GM18909 (cell line): ENCODE measurements around the gene TTC6.

ENCODE experiments used
- ATAC-seq: cut with Tn5 transposase; IDR thresholded peaks from one replicate; pipeline ENCODE4 v1.9.1; 2021; ENCODE audit warnings: mild to moderate bottlenecking; ENCODE audit not compliant: unreplicated experiment, poor library complexity

Gene TTC6

DNA sequence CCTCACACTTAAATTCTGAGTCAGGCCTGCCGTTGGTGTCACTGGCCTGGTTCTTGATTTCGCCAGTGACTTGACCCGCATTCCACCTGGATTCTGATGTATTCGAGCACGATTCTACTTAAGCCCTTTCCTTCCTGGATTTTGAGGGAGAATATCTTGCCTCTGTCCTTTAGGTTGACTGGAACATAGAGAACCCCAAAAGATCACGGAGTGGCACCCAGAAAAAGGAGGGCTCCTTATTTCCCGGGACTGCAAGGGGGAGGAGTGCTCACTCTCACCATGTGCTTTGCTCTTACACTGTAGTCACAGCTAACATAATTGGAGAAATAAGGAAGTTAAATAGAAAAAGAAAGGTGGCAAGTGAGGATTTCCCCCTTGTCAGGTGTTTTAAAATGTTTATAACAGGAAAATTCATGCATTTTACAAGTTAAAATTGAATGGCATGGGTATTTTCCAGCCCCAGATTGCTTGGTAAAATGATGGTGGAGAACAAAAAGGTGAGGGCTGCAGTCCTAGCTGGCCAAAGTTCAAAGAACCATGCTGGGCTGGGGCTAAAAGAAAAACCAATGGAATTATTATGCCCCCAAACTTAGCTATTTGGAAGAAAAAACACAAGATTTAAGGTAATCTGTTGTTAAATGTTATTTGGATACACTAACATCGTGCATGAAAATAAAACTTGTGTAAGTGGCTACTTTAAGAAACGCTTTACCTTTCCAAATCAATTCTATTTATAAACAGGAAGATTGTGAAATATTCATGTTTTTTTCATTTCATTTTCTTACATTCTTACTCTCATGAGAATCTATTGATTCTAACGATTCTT is 9.2 kb upstream of the TTC6 start:
- no peak for ATAC-seq

GRCh38 chr14:37586797-37587130 is 8.7 kb upstream of the TTC6 start:
- ATAC-seq, result no peak

- ATAC-seq, result no peak
Observed at GRCh38 chr14:37587131-37587803, 8.2 kb upstream of the TTC6 start.

- ATAC-seq, result no peak
Observed at GRCh38 chr14:37587881-37588666, 7.4 kb upstream of the TTC6 start.

DNA sequence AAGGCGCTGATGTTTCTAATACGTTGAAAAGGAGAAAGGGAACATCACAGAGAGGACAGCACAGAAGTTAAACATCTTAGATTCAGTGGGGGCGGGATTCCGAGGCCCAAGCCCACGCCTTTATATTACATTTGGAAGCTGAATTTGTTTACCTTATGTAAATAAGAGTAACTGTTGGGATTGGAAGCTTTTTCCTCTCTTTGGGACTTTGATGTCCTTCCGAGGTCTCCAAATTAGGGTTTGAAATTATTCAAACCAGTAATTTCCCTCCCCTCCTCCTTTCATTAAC is 6.8 kb upstream of the TTC6 start:
- ATAC-seq, result no peak

GRCh38 chr14:37588956-37589714 is 6.3 kb upstream of the TTC6 start:
- no peak for ATAC-seq

DNA sequence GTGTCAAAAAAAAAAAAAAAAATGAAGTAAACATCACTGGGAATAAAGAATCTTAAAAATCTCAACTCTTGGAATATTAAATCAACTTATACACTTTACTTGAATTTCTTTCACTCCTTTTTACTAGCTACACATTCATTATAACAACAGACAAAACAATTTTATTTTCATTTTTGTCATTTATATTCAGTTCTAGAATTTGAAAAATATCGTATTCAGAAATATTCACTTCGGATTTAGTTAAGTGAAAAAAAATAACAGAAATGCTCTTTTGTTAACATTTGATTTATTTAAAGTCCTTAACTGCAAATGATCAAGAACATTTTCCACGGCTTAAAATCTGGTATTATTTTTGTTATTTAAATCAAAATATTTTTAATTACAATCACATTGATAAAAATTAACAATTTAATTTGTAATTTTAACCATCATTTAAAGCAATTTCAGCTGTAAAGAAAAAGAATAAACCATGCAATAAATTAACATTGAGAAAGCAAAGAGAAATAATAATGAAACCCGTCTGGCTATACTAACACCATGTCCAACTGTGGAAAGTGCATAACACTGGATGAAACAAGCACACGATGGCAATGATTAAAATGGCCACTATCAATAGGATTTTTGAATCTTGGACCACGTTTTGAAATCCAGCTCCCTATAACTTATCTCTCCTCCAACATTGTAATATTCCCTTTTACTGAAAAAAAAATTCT is 5.6 kb upstream of the TTC6 start:
- ATAC-seq, result no peak

GRCh38 chr14:37590428-37591139 is 4.8 kb upstream of the TTC6 start:
- ATAC-seq, result no peak

- no peak for ATAC-seq
Observed at GRCh38 chr14:37591311-37591940, 4.0 kb upstream of the TTC6 start.

- ATAC-seq, result no peak
Observed at GRCh38 chr14:37591941-37592481, 3.4 kb upstream of the TTC6 start.

GRCh38 chr14:37592482-37593408 is 2.7 kb upstream of the TTC6 start:
- ATAC-seq, result no peak

DNA sequence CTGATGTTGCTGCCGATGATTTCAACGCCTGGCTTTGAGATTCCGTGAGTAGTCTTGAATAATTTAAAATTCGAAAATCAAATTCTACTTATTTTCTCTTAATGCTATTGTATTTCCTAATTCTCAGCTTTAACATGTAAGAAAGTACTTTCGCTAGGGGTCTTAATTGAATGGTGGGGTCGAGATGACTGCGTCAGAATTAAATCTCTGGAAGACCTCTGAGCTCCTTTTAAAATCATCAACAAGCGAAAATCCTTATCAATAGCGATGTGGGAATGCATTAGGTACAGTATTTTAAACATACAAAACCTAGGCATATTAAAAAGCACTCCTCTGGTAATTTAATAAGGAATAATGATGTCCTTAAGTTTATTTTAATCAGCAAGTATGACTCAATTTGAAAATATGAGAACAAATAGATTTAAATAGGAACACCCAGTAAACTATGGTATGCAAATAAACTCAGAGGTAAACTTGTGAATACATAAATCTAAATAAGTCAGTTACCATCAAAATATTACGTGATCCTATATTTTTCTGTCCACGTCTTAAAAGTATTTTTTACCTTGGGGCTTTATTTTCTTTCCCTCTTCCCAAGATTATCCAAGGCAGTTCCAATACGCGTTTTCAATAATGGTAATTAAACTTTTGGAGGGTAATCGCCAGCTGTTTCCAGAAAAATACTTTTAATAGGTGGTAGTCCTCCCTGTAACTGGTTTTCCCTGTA is 1.8 kb upstream of the TTC6 start:
- no peak for ATAC-seq

- ATAC-seq, result no peak
Observed at GRCh38 chr14:37594238-37594970, 1.0 kb upstream of the TTC6 start.

DNA sequence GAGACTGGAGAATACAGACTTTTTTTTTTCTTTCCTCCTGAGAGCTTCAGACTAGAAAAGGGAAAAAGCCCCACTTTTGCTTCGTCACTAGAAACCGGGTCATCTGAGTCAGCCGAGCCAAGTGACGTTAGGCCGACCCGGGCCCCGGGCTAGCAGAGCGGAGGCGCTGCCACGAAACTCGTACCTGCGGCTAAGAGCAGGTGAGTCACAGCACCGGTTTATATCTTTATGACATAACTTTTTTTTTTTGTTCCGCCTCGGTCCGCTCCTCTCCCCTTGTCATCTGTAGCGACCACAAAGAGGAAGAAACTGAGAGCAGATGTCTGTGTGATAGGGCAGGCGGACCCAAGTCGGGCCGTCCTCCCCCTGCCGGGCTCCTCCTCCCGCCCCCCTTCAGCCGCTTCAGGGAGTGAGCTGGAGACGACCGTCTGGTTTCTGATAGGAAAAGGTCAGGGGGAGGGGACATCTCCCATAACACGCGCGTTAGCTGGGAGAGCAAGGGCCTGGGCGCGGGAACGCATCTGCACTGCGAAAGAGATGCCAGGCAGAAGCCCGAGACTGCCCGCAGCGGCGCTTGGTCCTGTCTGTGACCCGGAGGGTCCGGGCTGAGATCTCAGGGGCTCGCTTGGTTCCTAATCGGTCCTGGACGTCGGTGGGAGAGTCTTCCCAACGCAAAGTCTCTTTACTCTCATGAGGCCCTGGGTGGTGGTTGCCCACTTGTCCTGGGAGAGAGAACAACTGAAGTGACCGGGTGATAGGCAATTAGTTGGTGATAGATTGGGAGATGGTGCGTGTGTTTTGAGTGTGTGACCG is 586 bp downstream of the TTC6 start:
- peak; percentile 56 for ATAC-seq

DNA sequence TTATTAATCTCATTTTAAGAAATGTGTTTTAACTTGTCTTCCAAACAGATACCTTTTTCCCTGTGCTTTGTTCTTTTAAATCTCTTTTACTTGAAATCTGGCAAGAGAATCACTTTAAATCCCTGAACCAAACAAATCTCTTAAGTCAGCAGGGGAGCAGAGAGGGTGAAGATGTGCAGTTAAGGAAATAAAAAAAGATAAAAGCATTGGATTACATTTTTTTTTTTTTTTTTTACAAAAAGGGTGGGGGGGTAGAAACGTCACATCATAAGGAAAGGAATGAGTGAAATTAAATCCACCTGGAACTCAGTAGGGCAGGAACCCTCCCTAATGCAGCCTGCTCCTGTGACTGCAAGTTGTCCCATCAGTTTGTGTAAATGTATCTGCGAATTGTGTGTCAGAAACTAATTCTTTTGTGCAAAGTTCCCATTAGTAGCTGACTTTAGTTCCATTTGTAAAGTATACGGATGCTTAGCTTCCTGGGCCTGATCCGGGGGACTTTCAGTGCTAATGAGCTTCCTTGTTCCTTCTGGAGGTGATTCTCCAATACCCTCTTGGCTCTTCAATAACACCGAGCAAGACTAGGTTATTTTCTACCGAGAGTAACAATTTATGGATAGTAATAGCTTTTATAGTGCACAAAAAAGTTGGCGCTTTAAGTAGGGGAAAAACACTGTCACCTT is 1.5 kb downstream of the TTC6 start:
- no peak for ATAC-seq
